HEK293 (cell line): ENCODE measurements around the gene ELK4.

Source experiments
- CTCF ChIA-PET: fragments of 350-600 bp; formaldehyde crosslinking; extraction: SDS; loops from one replicate; lab custom pipeline; 2021; ENCODE audit warnings: antibody characterized with exemption; lab: Yijun Ruan, JAX
- POLR2A ChIA-PET: fragments of 300-600 bp; formaldehyde crosslinking; extraction: SDS; loops from one replicate; lab custom pipeline; 2020; ENCODE audit warnings: antibody characterized with exemption, inconsistent platforms; lab: Yijun Ruan, JAX
- H3K27ac ChIP-seq: fragments of 200-500 bp; sonication (Bioruptor generic); 2 replicates; pipeline ENCODE4 v1.5.1; 2014; ENCODE audit warnings: low read depth, low read length, control low read depth, inconsistent platforms; ENCODE audit errors: extremely low read depth
- H3K36me3 ChIP-seq, 2 experiments: fragments of 200-500 bp in 1 of 2; sonication (Bioruptor generic) in 1 of 2; 1 replicate in 1 of 2; 2 replicates in 1 of 2; pipeline ENCODE4 v1.5.1; 2014 to 2017; ENCODE audit warnings: inconsistent platforms in 2 of 2, low read length in 2 of 2; ENCODE audit not compliant: control insufficient read depth in 2 of 2, insufficient read depth in 1 of 2
- H3K4me1 ChIP-seq: fragments of 200-500 bp; sonication (Bioruptor generic); 2 replicates; pipeline ENCODE4 v1.5.1; 2014; ENCODE audit warnings: mild to moderate bottlenecking, low read length, inconsistent platforms; ENCODE audit not compliant: control insufficient read depth, insufficient read depth
- H3K4me3 ChIP-seq: 2 replicates; pipeline ENCODE4 v1.5.1; 2011; ENCODE audit warnings: low read depth, mild to moderate bottlenecking, control low read depth, low read length, moderate library complexity
- H3K9me3 ChIP-seq: fragments of 200-500 bp; sonication (Bioruptor generic); 2 replicates; pipeline ENCODE4 v1.5.1; 2014; ENCODE audit warnings: low read depth, low read length, inconsistent platforms; ENCODE audit not compliant: control insufficient read depth, insufficient read depth
- GFI1B ChIP-seq: fragments of 450-650 bp; formaldehyde crosslinking; IDR thresholded peaks from 2 replicates; pipeline ENCODE4 v1.5.1; 2016; ENCODE audit warnings: missing biosample characterization, missing genetic modification characterization
- HOXA7 ChIP-seq: sonication (generic); formaldehyde crosslinking; IDR thresholded peaks from 2 replicates; pipeline ENCODE4 v1.8.1; 2022; ENCODE audit warnings: missing genetic modification reagents, borderline replicate concordance
- REPIN1 ChIP-seq: fragments of 450-650 bp; formaldehyde crosslinking; IDR thresholded peaks from 2 replicates; pipeline ENCODE4 v1.5.1; 2017; ENCODE audit warnings: missing biosample characterization, missing genetic modification characterization, low read depth
- SCRT1 ChIP-seq: fragments of 450-650 bp; formaldehyde crosslinking; IDR thresholded peaks from 2 replicates; pipeline ENCODE4 v1.5.1; 2016; ENCODE audit warnings: missing biosample characterization, missing genetic modification characterization, borderline replicate concordance
- SCRT2 ChIP-seq: fragments of 450-650 bp; formaldehyde crosslinking; IDR thresholded peaks from 2 replicates; pipeline ENCODE4 v1.5.1; 2016; ENCODE audit warnings: missing biosample characterization, missing genetic modification characterization
- ZBTB20 ChIP-seq: fragments of 450-650 bp; formaldehyde crosslinking; IDR thresholded peaks from 2 replicates; pipeline ENCODE4 v1.5.1; 2016; ENCODE audit warnings: missing biosample characterization, missing genetic modification characterization
- ZBTB8A ChIP-seq: fragments of 450-650 bp; formaldehyde crosslinking; IDR thresholded peaks from 2 replicates; pipeline ENCODE4 v1.5.1; 2016; ENCODE audit warnings: missing biosample characterization, missing genetic modification characterization
- ZNF114 ChIP-seq: fragments of 450-650 bp; formaldehyde crosslinking; IDR thresholded peaks from 2 replicates; pipeline ENCODE4 v1.5.0; 2017; ENCODE audit warnings: missing biosample characterization, missing genetic modification characterization
- ZNF148 ChIP-seq: fragments of 450-650 bp; formaldehyde crosslinking; IDR thresholded peaks from 2 replicates; pipeline ENCODE4 v1.5.0; 2017; ENCODE audit warnings: missing biosample characterization, missing genetic modification characterization, borderline replicate concordance
- ZNF214 ChIP-seq: fragments of 450-650 bp; formaldehyde crosslinking; IDR thresholded peaks from 2 replicates; pipeline ENCODE4 v1.5.1; 2017; ENCODE audit warnings: missing biosample characterization, mild to moderate bottlenecking, missing genetic modification characterization, borderline replicate concordance
- ZNF311 ChIP-seq: fragments of 450-650 bp; formaldehyde crosslinking; IDR thresholded peaks from 2 replicates; pipeline ENCODE4 v1.5.1; 2017; ENCODE audit warnings: missing biosample characterization, missing genetic modification characterization, borderline replicate concordance
- ZNF341 ChIP-seq: fragments of 450-650 bp; formaldehyde crosslinking; IDR thresholded peaks from 2 replicates; pipeline ENCODE4; 2016; ENCODE audit warnings: low read depth, missing biosample characterization, missing genetic modification characterization
- ZNF518A ChIP-seq: fragments of 450-650 bp; formaldehyde crosslinking; conservative IDR thresholded peaks from 2 replicates; pipeline ENCODE4 v1.5.1; 2016; ENCODE audit warnings: low read depth, missing biosample characterization, missing genetic modification characterization
- ZNF658 ChIP-seq: fragments of 450-650 bp; formaldehyde crosslinking; IDR thresholded peaks from 2 replicates; pipeline ENCODE4; 2016; ENCODE audit warnings: missing biosample characterization, missing genetic modification characterization
- ZNF701 ChIP-seq: fragments of 450-650 bp; formaldehyde crosslinking; IDR thresholded peaks from 2 replicates; pipeline ENCODE4 v1.5.1; 2016; ENCODE audit warnings: missing biosample characterization, missing genetic modification characterization
- ZNF704 ChIP-seq: fragments of 450-650 bp; formaldehyde crosslinking; IDR thresholded peaks from 2 replicates; pipeline ENCODE4 v1.5.1; 2016; ENCODE audit warnings: missing biosample characterization, missing genetic modification characterization
- ZNF843 ChIP-seq: fragments of 450-650 bp; formaldehyde crosslinking; IDR thresholded peaks from 2 replicates; pipeline ENCODE4 v1.5.1; 2016; ENCODE audit warnings: missing biosample characterization, missing genetic modification characterization
- ZSCAN16 ChIP-seq: fragments of 450-650 bp; formaldehyde crosslinking; IDR thresholded peaks from 2 replicates; pipeline ENCODE4 v1.5.1; 2016; ENCODE audit warnings: missing biosample characterization, missing genetic modification characterization

Gene ELK4

GRCh38 chr1:205662135-205662738 lies 30.4 kb upstream of the ELK4 start:
- H3K4me3 ChIP-seq: no peak overlapping the region

DNA sequence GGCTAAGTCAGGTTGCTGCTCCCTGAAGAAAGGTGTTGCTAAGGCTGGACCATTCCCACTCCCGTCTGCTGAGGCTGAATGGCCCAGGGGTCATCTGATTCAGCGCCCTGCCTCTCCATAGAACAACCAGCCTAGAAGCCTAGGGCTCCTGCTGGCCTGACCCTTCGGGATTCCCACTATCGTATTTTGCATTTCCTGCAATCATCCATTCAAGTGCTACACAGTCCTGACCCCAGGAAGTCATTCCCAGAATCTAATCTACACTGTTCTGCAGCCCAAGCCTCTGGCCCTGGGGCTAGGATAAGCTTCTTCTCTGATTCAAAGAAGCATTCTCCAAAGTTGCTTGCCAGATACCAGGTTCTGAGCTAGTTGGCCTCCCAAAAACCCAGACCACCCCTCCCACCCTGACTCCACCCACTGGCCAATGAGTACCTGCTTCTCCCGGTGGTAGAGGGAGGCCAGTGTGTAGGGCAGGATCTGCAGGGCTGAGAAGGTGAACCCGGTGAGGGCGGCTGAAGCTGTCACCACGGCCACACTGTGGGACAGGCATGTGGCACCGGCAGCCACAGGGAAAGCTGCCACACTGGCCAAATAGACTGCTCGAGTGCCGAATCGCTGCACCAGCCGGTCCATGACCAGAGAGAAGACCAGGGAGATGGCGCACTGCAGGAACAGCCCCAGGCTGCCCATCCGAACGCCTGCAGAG lies 29.8 kb upstream of the ELK4 start:
- TF ChIP-seq GFI1B (tag by site-specific recombination) (no peak), ZNF341 (tag by site-specific recombination) (peak; percentile 53; the same call in 1 of the 2 replicates)
- no peaks in the 10 kb centered on the region for H3K4me1 ChIP-seq
- H3K9me3 ChIP-seq: no peaks in the 10 kb centered on the region
- POLR2A ChIA-PET: interaction anchor here (0.6 kb wide), 1 partner anchor 41 kb away, joined by 5 read pairs; no protein-coding TSS in a partner anchor
- H3K36me3 ChIP-seq: peaks cover 0 to 31% of the 10 kb centered on the region in 2 experiments; a peak in 1 of 3 replicates
- CTCF ChIA-PET: interaction anchor here (0.7 to 10.6 kb wide), 4 partner anchors 18 to 316 kb away, joined by 3 to 414 read pairs (median 220); no protein-coding TSS in a partner anchor
- no peak overlapping the region for H3K27ac ChIP-seq
- H3K4me3 ChIP-seq: no peak overlapping the region

More at GRCh38 chr1:205662135-205662738, 30.4 kb upstream of the ELK4 start:
- H3K4me1 ChIP-seq: no peaks in the 10 kb centered on the region
- POLR2A ChIA-PET: interaction anchor here (0.6 kb wide), 1 partner anchor 37 kb away, joined by 3 read pairs; no protein-coding TSS in a partner anchor
- H3K36me3 ChIP-seq: peaks cover 0 to 31% of the 10 kb centered on the region in 2 experiments; a peak in 1 of 3 replicates
- no peaks in the 10 kb centered on the region for H3K9me3 ChIP-seq
- H3K27ac ChIP-seq: no peak overlapping the region
- CTCF ChIA-PET: interaction anchor here (0.7 to 10.6 kb wide), 5 partner anchors 16 to 70 kb away, joined by 3 to 414 read pairs (median 3); no protein-coding TSS in a partner anchor
- TF ChIP-seq SCRT2 (tag by site-specific recombination) (peak; percentile 62), ZNF704 (tag by site-specific recombination) (no peak), ZBTB20 (tag by site-specific recombination) (no peak)

DNA sequence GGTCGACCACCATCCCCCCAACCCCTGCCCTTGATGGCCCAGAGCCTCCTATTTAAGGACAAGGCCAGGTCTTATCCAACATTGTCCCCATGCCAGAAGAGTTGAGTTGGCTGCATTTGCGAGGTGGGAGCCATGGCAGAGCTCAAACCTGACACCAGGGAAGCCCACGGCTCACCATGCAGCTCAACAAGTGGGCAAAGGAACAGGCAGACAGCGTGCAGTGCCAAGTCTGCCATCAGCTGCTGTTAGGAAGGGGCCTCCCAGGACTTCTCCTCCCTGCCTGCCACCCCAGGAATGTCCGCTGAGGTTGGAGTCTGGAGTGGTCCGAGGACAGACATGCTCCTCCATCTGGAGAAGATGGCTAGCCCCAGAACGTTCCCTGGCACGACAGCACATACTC lies 28.6 kb upstream of the ELK4 start:
- no peak overlapping the region for H3K4me3 ChIP-seq
- no peak overlapping the region for H3K27ac ChIP-seq
- TF ChIP-seq ZNF658 (tag by site-specific recombination) (no peak), ZNF701 (no peak), ZNF311 (tag by site-specific recombination) (no peak), HOXA7 (CRISPR knock-in tag) (no peak), REPIN1 (tag by site-specific recombination) (no peak), ZNF148 (tag by site-specific recombination) (no peak), ZBTB8A (no peak), ZNF518A (no peak), ZSCAN16 (tag by site-specific recombination) (no peak), ZNF214 (tag by site-specific recombination) (no peak), SCRT2 (tag by site-specific recombination) (peak; percentile 90), SCRT1 (tag by site-specific recombination) (peak; percentile 84), ZNF114 (tag by site-specific recombination) (no peak), ZNF843 (tag by site-specific recombination) (no peak)
- POLR2A ChIA-PET: no interaction called here
- CTCF ChIA-PET: interaction anchor here (0.6 to 10.6 kb wide), 15 partner anchors 8 to 317 kb away, joined by 4 to 414 read pairs (median 47); partner anchors contain the start of genes ELK4 and SLC45A3
- peaks cover 0 to 31% of the 10 kb centered on the region in 2 experiments; a peak in 2 of 3 replicates for H3K36me3 ChIP-seq
- no peaks in the 10 kb centered on the region for H3K9me3 ChIP-seq
- no peaks in the 10 kb centered on the region for H3K4me1 ChIP-seq
